Activated T-helper 17 cell treated with anti-CD3 and anti-CD28 coated beads, Interleukin-2, amount 50 U/mL, for 72 hours (primary cell): ENCODE results near the gene KSR2. TPM values are rescaled to one million over a fixed set of nuclear protein-coding genes. Genes with fewer than 3 reads are reported as not detected.
"Not testable (repeated sequence)": the region's sequence is repeated elsewhere in the genome, so short reads cannot be mapped to it uniquely, and the experiment has no call there.

Source experiments
- ATAC-seq: fragments of 150-1000 bp; cut with Tn5 transposase; replicated peaks from 2 replicates; pipeline ENCODE4 v1.10.0; 2021; ENCODE audit warnings: mild to moderate bottlenecking, moderate library complexity
- H3K27ac Mint-ChIP-seq: one replicate; pipeline ENCODE4 v1.8.0; 2022; ENCODE audit warnings: mixed read lengths
- H3K27me3 Mint-ChIP-seq: one replicate; pipeline ENCODE4 v1.8.0; 2022; ENCODE audit warnings: mixed read lengths
- H3K36me3 Mint-ChIP-seq: one replicate; pipeline ENCODE4 v1.8.0; 2022; ENCODE audit warnings: low read depth, mild to moderate bottlenecking, mixed read lengths
- H3K4me1 Mint-ChIP-seq: one replicate; pipeline ENCODE4 v1.8.0; 2022; ENCODE audit warnings: mixed read lengths
- H3K4me3 Mint-ChIP-seq: one replicate; pipeline ENCODE4 v1.8.0; 2022; ENCODE audit warnings: mild to moderate bottlenecking, mixed read lengths
- H3K9me3 Mint-ChIP-seq: one replicate; pipeline ENCODE4 v1.8.0; 2022; ENCODE audit warnings: mixed read lengths
- total RNA-seq, 2 donors: library from RNA; stranded (reverse); gene quantifications; one replicate each; pipeline ENCODE4 v1.2.3, GENCODE V29; 2022

The KSR2 gene
- total RNA-seq, 2 donors from 2014 or later, result 0.06 to 0.93 TPM

DNA sequence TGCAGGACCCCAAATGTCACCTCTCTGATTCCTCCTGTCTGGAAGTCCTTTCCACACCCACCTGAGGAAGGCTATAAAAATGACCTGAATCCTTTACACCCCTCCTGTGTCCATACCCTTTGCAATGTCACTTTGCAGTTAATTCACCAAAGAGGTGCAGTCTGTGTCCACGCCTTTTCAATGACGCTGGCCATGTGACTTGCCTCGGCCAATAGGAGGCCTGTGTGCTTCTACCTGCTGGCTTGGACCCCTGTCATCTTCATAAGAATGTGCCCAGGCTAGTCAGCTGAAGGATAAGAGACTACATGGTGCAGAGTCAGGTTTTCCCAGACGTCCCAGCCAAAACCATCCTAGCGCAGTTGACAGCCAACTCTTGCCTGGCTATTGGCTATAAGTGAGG is 101.4 kb downstream of the KSR2 start:
- no peak overlapping the region for H3K4me3 Mint-ChIP-seq
- no peaks in the 10 kb centered on the region for H3K4me1 Mint-ChIP-seq
- no peak overlapping the region for H3K27ac Mint-ChIP-seq
- no peaks in the 10 kb centered on the region for H3K36me3 Mint-ChIP-seq
- no peak for ATAC-seq
- no peaks in the 10 kb centered on the region for H3K9me3 Mint-ChIP-seq
- peaks cover 9% of the 10 kb centered on the region for H3K27me3 Mint-ChIP-seq

- Mint-ChIP-seq H3K36me3 (no peaks in the 10 kb centered on the region), H3K4me3 (no peak overlapping the region), H3K27me3 (peaks cover 9% of the 10 kb centered on the region), H3K4me1 (no peaks in the 10 kb centered on the region), H3K27ac (no peak overlapping the region), H3K9me3 (no peaks in the 10 kb centered on the region)
- no peak for ATAC-seq
Measured at GRCh38 chr12:117865505-117865904, 103.3 kb downstream of the KSR2 start.

DNA sequence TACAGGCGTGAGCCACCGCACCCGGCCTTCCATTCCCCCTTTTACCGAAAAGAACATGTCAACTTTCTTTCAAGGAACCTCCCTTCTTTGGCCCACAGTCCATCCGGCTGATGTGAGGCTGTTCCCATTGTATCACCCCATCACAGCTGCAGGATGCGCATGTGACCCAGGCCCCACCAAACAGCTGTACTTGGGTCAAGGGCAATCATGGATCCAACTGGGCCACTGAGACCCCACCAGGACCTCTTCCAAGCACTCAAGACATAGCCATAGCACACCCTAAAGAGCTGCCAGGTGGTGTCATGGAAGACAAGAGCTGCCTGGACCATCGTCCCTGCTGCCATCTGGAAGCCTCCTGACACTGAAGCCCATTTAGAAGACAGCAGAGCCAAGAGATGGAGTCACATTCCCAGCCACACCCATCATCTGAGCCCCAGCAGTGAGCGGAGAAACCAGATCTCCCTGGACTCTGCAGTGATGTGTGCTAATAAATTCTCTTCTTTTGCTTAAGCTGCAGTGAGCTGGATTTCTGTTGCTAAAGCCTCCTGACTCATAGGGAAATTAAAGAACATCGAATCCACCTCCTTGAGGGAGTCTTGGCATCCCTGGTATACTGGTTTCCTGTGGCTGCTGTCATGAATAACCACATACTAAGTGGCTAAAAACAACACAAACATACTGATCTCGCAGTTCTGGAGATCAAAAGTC is 105.6 kb downstream of the KSR2 start:
- H3K36me3 Mint-ChIP-seq, result no peaks in the 10 kb centered on the region
- H3K4me1 Mint-ChIP-seq, result no peaks in the 10 kb centered on the region
- no peak overlapping the region for H3K27ac Mint-ChIP-seq
- H3K4me3 Mint-ChIP-seq, result no peak overlapping the region
- no peaks in the 10 kb centered on the region for H3K9me3 Mint-ChIP-seq
- peaks cover 9% of the 10 kb centered on the region for H3K27me3 Mint-ChIP-seq
- no peak for ATAC-seq

DNA sequence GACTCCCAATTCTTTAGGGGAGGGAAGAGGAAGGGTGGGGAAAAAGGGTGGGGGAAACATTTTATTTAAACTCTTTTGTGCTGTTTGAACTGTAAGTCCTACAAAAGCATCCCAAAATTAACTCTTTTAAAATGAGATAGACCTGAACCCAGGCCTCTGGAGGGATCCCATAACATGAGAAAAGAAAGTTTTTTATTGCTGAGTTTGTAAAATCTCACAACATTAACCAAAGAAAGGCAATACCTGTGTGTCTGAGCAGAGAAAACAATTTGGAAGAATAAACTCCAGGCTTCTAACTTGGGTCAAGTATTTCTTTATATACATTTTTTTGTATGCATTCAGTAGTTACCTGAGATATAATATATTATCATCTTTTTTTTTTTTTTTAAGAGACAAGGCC is 107.1 kb downstream of the KSR2 start:
- Mint-ChIP-seq H3K36me3 (no peaks in the 10 kb centered on the region), H3K27me3 (peaks cover 9% of the 10 kb centered on the region), H3K27ac (no peak overlapping the region), H3K4me1 (no peaks in the 10 kb centered on the region), H3K9me3 (no peaks in the 10 kb centered on the region), H3K4me3 (no peak overlapping the region)
- no peak for ATAC-seq

GRCh38 chr12:117860787-117861290 is 108.0 kb downstream of the KSR2 start:
- H3K27ac Mint-ChIP-seq, ATAC-seq, H3K4me3 Mint-ChIP-seq, H3K4me1 Mint-ChIP-seq, H3K9me3 Mint-ChIP-seq, H3K36me3 Mint-ChIP-seq: not testable (repeated sequence)
- peaks cover 12% of the 10 kb centered on the region for H3K27me3 Mint-ChIP-seq

DNA sequence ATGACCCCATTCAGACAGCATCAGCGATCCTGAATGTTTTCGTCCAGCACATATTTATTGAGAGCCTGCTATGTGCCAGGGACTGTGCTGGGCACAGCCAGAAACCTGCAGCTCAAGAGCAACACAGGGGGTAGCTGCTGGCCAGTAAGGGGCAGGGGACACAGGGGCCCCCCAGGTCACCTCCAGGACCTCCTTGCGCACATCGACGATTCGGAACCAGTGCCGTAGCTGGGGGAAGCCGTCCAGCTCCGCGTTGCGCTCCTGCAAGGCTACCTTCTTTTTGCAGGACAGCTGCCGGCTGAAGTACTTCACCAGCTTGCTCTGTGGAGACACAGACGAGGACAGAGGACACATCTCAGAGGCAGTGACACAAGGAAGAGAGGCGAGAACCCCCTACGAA is 108.7 kb downstream of the KSR2 start:
- Mint-ChIP-seq H3K27ac (no peak overlapping the region), H3K9me3 (no peaks in the 10 kb centered on the region), H3K4me1 (no peaks in the 10 kb centered on the region), H3K27me3 (peaks cover 13% of the 10 kb centered on the region), H3K4me3 (no peak overlapping the region), H3K36me3 (no peaks in the 10 kb centered on the region)
- ATAC-seq, result no peak

DNA sequence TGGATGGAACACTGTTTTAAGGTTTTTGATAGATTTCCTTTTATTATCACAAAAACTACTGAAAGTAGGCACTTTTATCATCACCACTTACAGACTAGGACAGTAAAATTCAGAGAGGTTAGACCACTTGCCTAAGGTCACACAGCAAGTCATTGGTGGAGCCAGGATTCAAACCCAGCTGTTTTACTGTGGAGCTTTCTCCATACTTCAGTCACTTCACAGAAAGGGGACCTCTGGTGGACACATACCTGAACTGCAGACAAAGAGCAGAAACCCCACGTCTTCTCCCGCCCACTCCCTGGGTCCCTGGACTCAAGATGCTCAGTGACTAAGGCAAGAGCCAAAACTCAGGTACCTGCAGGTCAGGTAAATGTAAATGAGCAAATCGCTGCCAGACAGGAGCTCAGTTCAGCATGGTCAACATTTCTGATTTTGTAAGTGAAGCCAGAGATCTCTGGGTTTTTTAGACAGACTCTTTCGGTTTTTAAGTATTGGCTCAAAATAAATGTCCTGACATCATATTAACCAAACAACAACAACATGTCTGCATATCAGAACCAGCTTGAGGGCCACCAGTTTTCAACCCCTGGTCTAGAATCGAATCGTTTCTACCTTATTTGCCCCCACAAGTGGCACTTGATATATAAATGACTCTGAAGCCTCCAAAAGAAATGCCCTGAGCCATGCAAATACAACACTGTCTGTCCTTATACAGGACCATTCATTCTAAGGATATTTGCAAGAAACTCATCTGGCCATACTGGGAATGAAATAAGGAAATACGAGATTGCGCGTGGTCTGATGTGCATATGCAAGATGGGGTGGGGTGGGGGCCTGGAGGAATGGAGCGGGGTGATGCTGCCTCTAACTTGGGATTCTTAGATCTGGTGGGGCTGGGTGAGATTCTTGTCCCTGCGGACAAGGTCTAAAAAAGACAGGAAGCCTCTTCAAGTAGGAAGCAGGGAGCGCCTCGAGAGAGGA is 110.9 kb downstream of the KSR2 start:
- Mint-ChIP-seq H3K27ac (no peak overlapping the region), H3K27me3 (peaks cover 5% of the 10 kb centered on the region), H3K36me3 (no peaks in the 10 kb centered on the region), H3K4me1 (no peaks in the 10 kb centered on the region), H3K4me3 (no peak overlapping the region), H3K9me3 (no peaks in the 10 kb centered on the region)
- peak; percentile 70 for ATAC-seq

DNA sequence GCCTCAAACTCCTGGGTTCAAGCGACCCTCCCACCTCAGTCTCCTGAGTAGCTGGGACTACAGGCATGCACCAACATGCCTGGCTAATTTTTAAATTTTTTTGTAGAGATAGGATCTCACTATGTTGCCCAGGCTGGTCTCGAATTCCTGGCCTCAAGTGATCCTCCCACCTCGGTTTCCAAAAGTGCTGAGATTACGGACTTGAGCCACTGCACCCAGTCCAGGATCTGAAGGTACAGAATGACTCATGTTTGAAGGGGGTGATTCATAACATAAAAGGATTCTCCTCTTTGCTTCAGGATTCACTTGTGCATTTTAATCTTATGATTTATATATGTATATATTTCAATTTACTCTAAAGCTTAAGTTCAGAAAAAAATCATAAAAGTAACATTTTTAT is 111.7 kb downstream of the KSR2 start:
- H3K36me3 Mint-ChIP-seq, H3K4me3 Mint-ChIP-seq, H3K27me3 Mint-ChIP-seq, H3K27ac Mint-ChIP-seq, H3K9me3 Mint-ChIP-seq, ATAC-seq, H3K4me1 Mint-ChIP-seq: not testable (repeated sequence)

GRCh38 chr12:117855165-117855564 is 113.6 kb downstream of the KSR2 start:
- ATAC-seq, result no peak
- Mint-ChIP-seq H3K4me3 (no peak overlapping the region), H3K9me3 (no peaks in the 10 kb centered on the region), H3K27ac (no peak overlapping the region), H3K36me3 (no peaks in the 10 kb centered on the region), H3K27me3 (peaks cover 4% of the 10 kb centered on the region), H3K4me1 (peaks cover 1% of the 10 kb centered on the region)

DNA sequence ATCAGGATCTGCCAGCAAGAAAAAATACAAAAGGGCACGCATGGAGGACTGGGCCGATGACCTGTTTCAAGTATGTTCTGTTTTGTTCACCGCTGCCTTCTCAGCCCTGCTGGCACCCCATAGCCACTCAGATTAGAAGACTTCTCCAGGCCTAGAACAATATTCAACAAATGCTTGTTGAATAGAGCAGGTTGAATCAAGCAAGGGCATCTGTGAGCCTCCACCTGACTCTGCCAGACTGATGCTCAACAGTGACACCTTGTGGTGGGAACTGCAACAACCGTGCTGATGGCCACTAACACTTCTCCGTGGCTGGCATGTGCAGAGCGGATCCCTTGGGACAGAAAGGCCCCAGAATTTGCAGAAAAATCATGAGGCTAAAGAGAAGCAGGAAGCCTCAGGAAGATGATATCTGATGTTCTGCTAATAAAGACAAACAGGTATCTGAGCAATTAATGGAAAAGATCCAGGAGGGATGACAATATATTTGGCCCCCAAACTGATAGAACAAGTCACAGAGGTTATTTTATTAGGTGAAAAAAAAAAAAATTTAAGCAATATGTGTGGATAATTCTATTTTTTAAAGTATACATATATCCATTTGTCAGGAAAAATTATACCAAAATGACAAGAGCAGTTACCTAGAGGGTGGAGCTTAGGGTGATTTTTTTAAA is 114.3 kb downstream of the KSR2 start:
- Mint-ChIP-seq H3K27me3 (peaks cover 4% of the 10 kb centered on the region), H3K9me3 (no peaks in the 10 kb centered on the region), H3K4me1 (peaks cover 5% of the 10 kb centered on the region), H3K27ac (no peak overlapping the region), H3K36me3 (no peaks in the 10 kb centered on the region), H3K4me3 (no peak overlapping the region)
- peak; percentile 64 for ATAC-seq

- H3K4me3 Mint-ChIP-seq, result no peak overlapping the region
- ATAC-seq, result peak; percentile 42
- no peak overlapping the region for H3K27ac Mint-ChIP-seq
- H3K9me3 Mint-ChIP-seq, result no peaks in the 10 kb centered on the region
- no peaks in the 10 kb centered on the region for H3K36me3 Mint-ChIP-seq
- peaks cover 6% of the 10 kb centered on the region for H3K27me3 Mint-ChIP-seq
- peaks cover 5% of the 10 kb centered on the region for H3K4me1 Mint-ChIP-seq
Measured at GRCh38 chr12:117853600-117853999, 115.2 kb downstream of the KSR2 start.

- H3K27ac Mint-ChIP-seq, result no peak overlapping the region
- H3K4me1 Mint-ChIP-seq, result peaks cover 5% of the 10 kb centered on the region
- H3K9me3 Mint-ChIP-seq, result no peaks in the 10 kb centered on the region
- no peak for ATAC-seq
- peaks cover 17% of the 10 kb centered on the region for H3K27me3 Mint-ChIP-seq
- H3K36me3 Mint-ChIP-seq, result no peaks in the 10 kb centered on the region
- H3K4me3 Mint-ChIP-seq, result no peak overlapping the region
Measured at GRCh38 chr12:117850048-117850447, 118.7 kb downstream of the KSR2 start.

- H3K27ac Mint-ChIP-seq, result no peak overlapping the region
- no peaks in the 10 kb centered on the region for H3K36me3 Mint-ChIP-seq
- H3K4me1 Mint-ChIP-seq, result peaks cover 5% of the 10 kb centered on the region
- peaks cover 20% of the 10 kb centered on the region for H3K27me3 Mint-ChIP-seq
- ATAC-seq, result no peak
- no peak overlapping the region for H3K4me3 Mint-ChIP-seq
- no peaks in the 10 kb centered on the region for H3K9me3 Mint-ChIP-seq
Measured at GRCh38 chr12:117847371-117847770, 121.4 kb downstream of the KSR2 start.

- H3K27ac Mint-ChIP-seq, result no peak overlapping the region
- no peak overlapping the region for H3K4me3 Mint-ChIP-seq
- H3K36me3 Mint-ChIP-seq, result no peaks in the 10 kb centered on the region
- H3K27me3 Mint-ChIP-seq, result peaks cover 20% of the 10 kb centered on the region
- H3K9me3 Mint-ChIP-seq, result no peaks in the 10 kb centered on the region
- no peak for ATAC-seq
- peaks cover 5% of the 10 kb centered on the region for H3K4me1 Mint-ChIP-seq
Measured at GRCh38 chr12:117845271-117845904, 123.4 kb downstream of the KSR2 start.
